ENCODE measurements around the gene A1BG.

GRCh38 chr19:58336216-58336615 lies 17.1 kb downstream of the A1BG start:
- no peak for TF ChIP-seq SPI1 (IDR thresholded peaks at IDR 0.05; ENCODE audit: low read depth, low read length)
- TF ChIP-seq POLR2AphosphoS5 (IDR thresholded peaks at IDR 0.05; ENCODE audit: low read depth, low read length) = no peak
